GM03348 (cell line): ENCODE measurements around the gene NUP188.
A peak's percentile ranks its signal among the peaks of the same experiment; 100 is the strongest.
"Not testable (repeated sequence)": the region's sequence is repeated elsewhere in the genome, so short reads cannot be mapped to it uniquely, and the experiment has no call there.

Experiments used
- DNase-seq: peaks from one replicate; pipeline ENCODE4 v3.0.0; 2012; ENCODE audit warnings: low spot score

Gene NUP188

GRCh38 chr9:129030191-129030590 lies 82.7 kb downstream of the NUP188 start:
- no peak for DNase-seq

- no peak for DNase-seq
Measured at GRCh38 chr9:129031514-129031913, 84.0 kb downstream of the NUP188 start.

GRCh38 chr9:129032541-129033159 lies 85.2 kb downstream of the NUP188 start:
- DNase-seq, result no peak

- no peak for DNase-seq
Measured at GRCh38 chr9:129033216-129033615, 85.7 kb downstream of the NUP188 start.

- not testable (repeated sequence) for DNase-seq
Measured at GRCh38 chr9:129035838-129036237, 88.3 kb downstream of the NUP188 start.

- DNase-seq, result peak; percentile 99
Measured at GRCh38 chr9:129036241-129036922, 88.9 kb downstream of the NUP188 start, which contains the start of gene MIGA2. Gene MIGA2, plus strand, starts transcription at chr9:129036626. Its CDS starts 3,969 bp downstream, at chr9:129040595.

- DNase-seq, result no peak
Measured at GRCh38 chr9:129036923-129037766, 89.6 kb downstream of the NUP188 start.

- no peak for DNase-seq
Measured at GRCh38 chr9:129037767-129038098, 90.2 kb downstream of the NUP188 start.

GRCh38 chr9:129038109-129038852 lies 90.8 kb downstream of the NUP188 start:
- no peak for DNase-seq

GRCh38 chr9:129040113-129040643 lies 92.7 kb downstream of the NUP188 start:
- DNase-seq, result no peak

GRCh38 chr9:129042016-129042415 lies 94.5 kb downstream of the NUP188 start:
- no peak for DNase-seq

GRCh38 chr9:129052592-129052991 lies 105.1 kb downstream of the NUP188 start:
- DNase-seq, result no peak

- DNase-seq, result no peak
Measured at GRCh38 chr9:129053020-129053419, 105.5 kb downstream of the NUP188 start.

- no peak for DNase-seq
Measured at GRCh38 chr9:129054163-129054851, 106.8 kb downstream of the NUP188 start.
